ENCODE data around the gene LRRC26.

Gene LRRC26

DNA sequence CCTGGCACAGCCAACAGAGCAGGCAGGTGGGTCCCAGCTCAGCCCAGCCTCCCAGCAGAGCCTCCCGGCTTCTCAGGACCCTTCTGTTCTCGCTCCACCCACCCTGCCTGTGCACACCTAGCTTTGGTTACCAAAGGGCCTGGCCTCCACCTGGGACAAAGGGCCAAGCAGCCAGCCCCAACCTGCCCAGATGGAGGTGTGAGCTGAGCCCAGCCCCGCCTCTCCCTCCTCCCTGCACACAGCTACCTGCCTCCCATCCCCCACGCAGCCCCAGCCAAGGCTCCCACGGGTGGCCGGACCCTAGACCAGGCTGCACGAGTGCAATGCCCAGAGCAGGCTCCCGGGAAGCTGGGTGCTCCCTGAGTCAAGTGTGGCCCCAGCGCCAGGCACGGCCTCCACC lies 25.1 kb upstream of the LRRC26 start:
- H3K79me2 ChIP-seq (ENCODE audit: insufficient read depth, low read depth), result peaks cover 6% of the 10 kb centered on the region; the same call in 1 of the 2 replicates

DNA sequence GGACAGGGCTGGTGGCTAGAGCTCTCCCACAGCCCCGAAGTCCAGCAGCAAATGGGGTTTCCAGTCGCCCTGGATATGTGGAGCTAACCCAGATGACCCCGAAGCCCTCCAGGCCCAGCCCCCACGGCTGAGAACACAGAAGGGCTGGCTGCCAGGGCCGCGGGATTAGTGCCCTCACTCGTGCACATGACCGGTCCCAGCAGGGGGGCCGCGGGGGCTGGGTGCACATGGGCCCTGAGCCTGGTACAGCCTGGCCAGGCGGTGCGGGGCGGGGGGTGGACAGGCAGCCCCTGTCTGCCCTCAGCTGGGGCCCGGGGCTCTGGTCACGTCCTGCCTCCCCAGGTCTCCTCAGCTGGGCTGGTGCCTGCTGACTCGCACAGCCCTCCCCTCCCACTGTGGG lies 24.5 kb upstream of the LRRC26 start:
- peaks cover 11% of the 10 kb centered on the region for H3K4me1 ChIP-seq (ENCODE audit: low read depth, poor library complexity, severe bottlenecking)
- TF ChIP-seq, protein P1, sequence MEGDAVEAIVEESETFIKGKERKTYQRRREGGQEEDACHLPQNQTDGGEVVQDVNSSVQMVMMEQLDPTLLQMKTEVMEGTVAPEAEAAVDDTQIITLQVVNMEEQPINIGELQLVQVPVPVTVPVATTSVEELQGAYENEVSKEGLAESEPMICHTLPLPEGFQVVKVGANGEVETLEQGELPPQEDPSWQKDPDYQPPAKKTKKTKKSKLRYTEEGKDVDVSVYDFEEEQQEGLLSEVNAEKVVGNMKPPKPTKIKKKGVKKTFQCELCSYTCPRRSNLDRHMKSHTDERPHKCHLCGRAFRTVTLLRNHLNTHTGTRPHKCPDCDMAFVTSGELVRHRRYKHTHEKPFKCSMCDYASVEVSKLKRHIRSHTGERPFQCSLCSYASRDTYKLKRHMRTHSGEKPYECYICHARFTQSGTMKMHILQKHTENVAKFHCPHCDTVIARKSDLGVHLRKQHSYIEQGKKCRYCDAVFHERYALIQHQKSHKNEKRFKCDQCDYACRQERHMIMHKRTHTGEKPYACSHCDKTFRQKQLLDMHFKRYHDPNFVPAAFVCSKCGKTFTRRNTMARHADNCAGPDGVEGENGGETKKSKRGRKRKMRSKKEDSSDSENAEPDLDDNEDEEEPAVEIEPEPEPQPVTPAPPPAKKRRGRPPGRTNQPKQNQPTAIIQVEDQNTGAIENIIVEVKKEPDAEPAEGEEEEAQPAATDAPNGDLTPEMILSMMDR (conservative IDR thresholded peaks at IDR 0.05; ENCODE audit: low read depth, low read length), result no peak
- no peak overlapping the region for H3K9ac ChIP-seq
- H4K20me1 ChIP-seq (ENCODE audit: insufficient read depth), result no peaks in the 10 kb centered on the region
- no peaks in the 10 kb centered on the region for H3K36me3 ChIP-seq (ENCODE audit: insufficient read depth)
- H3K4me3 ChIP-seq (IDR thresholded peaks at IDR 0.05; ENCODE audit: insufficient read depth, low read depth, low read length), result no peak overlapping the region
- no peak overlapping the region for H2AFZ ChIP-seq (ENCODE audit: low read depth)
- no peak overlapping the region for H3K4me2 ChIP-seq
- H3K27me3 ChIP-seq (ENCODE audit: insufficient read depth, low read depth), result no peaks in the 10 kb centered on the region
- H3K27ac ChIP-seq, result no peak overlapping the region
- peaks cover 10% of the 10 kb centered on the region; the same call in 1 of the 2 replicates for H3K79me2 ChIP-seq (ENCODE audit: insufficient read depth, low read depth)

More for the DNA sequence above, 25.1 kb upstream of the LRRC26 start:
- no peaks in the 10 kb centered on the region for H3K27me3 ChIP-seq (ENCODE audit: insufficient read depth, low read depth)
- H2AFZ ChIP-seq (ENCODE audit: low read depth), result no peak overlapping the region
- no peak overlapping the region for H3K4me2 ChIP-seq
- H3K4me3 ChIP-seq (IDR thresholded peaks at IDR 0.05; ENCODE audit: insufficient read depth, low read depth, low read length), result no peak overlapping the region
- no peak overlapping the region for H3K27ac ChIP-seq
- H3K4me1 ChIP-seq (ENCODE audit: low read depth, poor library complexity, severe bottlenecking), result peaks cover 13% of the 10 kb centered on the region
- H3K36me3 ChIP-seq (ENCODE audit: insufficient read depth), result no peaks in the 10 kb centered on the region
- TF ChIP-seq, protein P1 (conservative IDR thresholded peaks at IDR 0.05; ENCODE audit: low read depth, low read length), result no peak
- no peaks in the 10 kb centered on the region for H4K20me1 ChIP-seq (ENCODE audit: insufficient read depth)
- no peak overlapping the region for H3K9ac ChIP-seq

DNA sequence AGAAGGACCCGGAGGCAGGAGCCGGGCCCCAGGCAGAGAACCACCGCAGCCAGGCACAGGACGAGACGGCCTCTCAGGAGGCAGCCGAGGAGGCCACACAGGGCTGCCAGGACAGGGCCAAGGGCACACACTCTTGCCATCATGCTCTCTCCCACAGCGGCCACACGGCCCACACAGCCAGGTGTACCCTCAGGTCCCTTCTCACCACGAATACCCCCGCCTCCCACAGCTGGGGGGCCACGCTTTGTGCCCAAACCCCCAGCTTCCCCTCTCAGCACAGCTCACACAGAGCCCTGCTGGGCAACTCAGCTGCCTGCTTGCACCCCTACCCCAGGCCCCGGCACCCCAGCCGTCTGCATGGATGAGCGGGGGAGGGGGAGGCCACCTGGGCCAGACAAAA lies 23.9 kb upstream of the LRRC26 start:
- no peak overlapping the region for H2AFZ ChIP-seq (ENCODE audit: low read depth)
- H3K4me3 ChIP-seq (IDR thresholded peaks at IDR 0.05; ENCODE audit: insufficient read depth, low read depth, low read length), result no peak overlapping the region
- H3K36me3 ChIP-seq (ENCODE audit: insufficient read depth), result no peaks in the 10 kb centered on the region
- H3K79me2 ChIP-seq (ENCODE audit: insufficient read depth, low read depth), result peaks cover 12% of the 10 kb centered on the region; the same call in 1 of the 2 replicates
- H3K9ac ChIP-seq, result no peak overlapping the region
- no peak overlapping the region for H3K4me2 ChIP-seq
- TF ChIP-seq, protein P1 (conservative IDR thresholded peaks at IDR 0.05; ENCODE audit: low read depth, low read length), result no peak
- H3K27ac ChIP-seq, result no peak overlapping the region
- no peaks in the 10 kb centered on the region for H4K20me1 ChIP-seq (ENCODE audit: insufficient read depth)
- H3K27me3 ChIP-seq (ENCODE audit: insufficient read depth, low read depth), result no peaks in the 10 kb centered on the region
- peaks cover 11% of the 10 kb centered on the region for H3K4me1 ChIP-seq (ENCODE audit: low read depth, poor library complexity, severe bottlenecking)

DNA sequence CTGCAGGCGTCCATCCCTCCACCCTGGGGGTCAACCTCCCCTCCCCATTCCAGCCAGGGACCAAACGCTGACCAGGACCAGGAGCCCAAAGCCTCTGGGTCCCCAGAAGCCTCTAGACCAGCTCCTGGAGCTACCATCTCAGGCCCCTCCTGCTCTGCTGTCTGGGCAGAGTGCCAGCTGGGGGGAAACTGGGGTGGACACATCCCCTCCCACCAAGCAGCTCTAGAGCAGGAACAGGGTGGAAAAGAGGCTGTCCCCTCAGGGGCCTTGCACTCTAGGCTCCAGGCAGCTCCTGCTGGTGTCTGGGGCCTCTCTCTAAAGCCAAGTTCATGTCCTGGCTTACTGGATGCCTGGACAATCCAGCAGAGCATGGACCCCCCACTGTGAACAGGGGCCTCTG lies 23.0 kb upstream of the LRRC26 start:
- no peaks in the 10 kb centered on the region for H3K36me3 ChIP-seq (ENCODE audit: insufficient read depth)
- H3K4me1 ChIP-seq (ENCODE audit: low read depth, poor library complexity, severe bottlenecking), result peaks cover 11% of the 10 kb centered on the region
- H3K79me2 ChIP-seq (ENCODE audit: insufficient read depth, low read depth), result peaks cover 15% of the 10 kb centered on the region
- H2AFZ ChIP-seq (ENCODE audit: low read depth), result no peak overlapping the region
- no peaks in the 10 kb centered on the region for H4K20me1 ChIP-seq (ENCODE audit: insufficient read depth)
- no peak overlapping the region for H3K4me2 ChIP-seq
- H3K27ac ChIP-seq, result no peak overlapping the region
- no peaks in the 10 kb centered on the region for H3K27me3 ChIP-seq (ENCODE audit: insufficient read depth, low read depth)
- TF ChIP-seq, protein P1 (conservative IDR thresholded peaks at IDR 0.05; ENCODE audit: low read depth, low read length), result no peak
- no peak overlapping the region for H3K4me3 ChIP-seq (IDR thresholded peaks at IDR 0.05; ENCODE audit: insufficient read depth, low read depth, low read length)
- no peak overlapping the region for H3K9ac ChIP-seq
